NCI-H345 treated with DMSO at 0.1 percent for 48 hours (cell line): ENCODE measurements around the gene POU3F2.
A peak's percentile ranks its signal among the peaks of the same experiment; 100 is the strongest.

Experiments
- DNase-seq: peaks from one replicate; lab custom pipeline; 2025; ENCODE audit not compliant: unreplicated experiment; lab: John Stamatoyannopoulos, UW

The POU3F2 gene

DNA sequence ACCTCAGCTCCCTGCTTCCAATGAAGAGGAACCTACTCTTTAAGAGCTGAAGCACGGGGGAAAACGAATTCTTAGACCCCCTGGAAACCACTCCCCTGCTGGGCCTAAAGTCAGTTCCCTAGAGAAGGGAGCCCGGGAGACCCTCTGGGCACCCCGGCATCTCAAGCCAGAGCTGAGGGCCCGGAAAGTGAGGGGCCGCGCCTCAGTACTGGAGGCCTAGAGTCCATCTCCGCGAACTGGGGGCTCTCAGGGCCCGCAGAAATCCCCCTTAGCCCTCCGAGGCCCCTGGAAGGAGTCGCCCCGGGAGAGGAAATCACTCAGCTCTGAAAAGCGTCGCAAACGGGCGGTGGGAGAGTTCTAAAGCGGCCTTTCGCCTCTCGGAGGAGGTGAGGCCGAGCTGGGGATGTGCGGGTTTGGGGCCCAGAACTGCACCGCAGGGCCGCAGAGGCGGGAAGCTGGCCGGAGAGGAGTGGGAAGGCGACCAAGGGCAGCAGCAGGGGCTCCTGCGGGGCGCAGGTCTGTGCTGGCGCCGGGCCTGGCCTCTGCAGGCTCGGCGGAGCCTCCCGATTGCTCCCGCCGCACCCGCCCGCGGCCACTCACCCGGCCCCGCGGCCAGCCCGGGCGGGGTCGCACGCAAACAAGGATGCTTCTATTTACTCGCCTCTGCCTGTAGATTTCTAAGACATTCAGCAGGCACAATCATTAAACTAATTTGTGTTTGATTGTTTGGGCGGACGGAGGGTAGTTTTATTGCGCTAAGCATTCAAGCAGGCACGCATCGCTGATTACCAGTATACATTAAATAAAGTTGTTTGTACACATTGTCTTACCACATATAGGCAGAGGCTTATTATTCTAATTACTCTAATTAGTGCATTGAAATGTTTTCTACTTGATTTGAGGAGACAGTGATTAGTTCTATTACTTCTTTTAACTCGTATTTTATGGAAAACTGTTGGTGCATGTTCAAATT lies 9.2 kb downstream of the POU3F2 start:
- no peak for DNase-seq

DNA sequence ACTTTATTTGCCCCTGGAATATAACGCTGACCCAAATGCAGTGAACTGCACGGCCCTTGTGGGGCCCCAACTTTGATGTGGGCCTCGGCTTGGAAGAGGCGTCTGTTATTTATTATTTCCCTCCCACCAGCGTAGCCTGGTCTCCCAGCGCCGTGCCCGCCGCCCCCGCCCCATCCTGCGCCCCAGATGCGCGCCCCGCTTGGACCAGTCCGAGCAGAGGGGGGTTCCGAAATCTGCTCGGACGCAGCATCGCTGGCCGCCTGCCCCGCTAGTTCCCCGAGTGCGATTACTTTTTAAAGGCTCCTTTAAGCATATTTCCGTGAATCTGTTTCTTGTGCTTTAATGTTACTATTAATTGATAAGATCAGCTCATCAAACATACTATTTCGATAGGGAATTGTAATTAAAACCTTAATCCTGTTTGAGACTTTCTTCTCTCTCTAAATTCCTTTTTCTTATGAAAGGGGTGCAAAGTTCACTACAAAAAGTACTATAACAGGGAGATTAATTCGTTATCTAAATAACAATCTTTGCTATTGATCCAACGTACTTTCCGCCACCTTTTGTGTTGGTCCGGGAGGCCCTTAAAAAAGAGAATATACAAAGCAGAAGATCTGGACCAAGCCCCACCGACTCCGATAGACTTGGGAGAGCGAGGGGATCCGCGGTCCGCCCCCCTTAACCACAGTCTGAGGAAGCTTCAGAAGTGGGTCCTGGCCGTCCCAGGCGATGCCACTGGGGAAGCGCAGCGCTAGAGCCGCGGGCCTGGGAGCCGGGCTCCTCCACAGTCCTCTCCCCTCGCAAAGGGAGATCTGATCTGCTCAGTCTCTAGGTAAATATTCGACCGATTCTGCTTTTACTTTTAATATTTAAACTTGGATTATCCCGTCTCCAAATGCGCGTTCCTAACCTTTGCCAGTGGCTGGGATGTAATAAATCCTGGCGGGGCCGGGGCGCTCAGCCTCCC lies 10.2 kb downstream of the POU3F2 start:
- peak; percentile 34 for DNase-seq

DNA sequence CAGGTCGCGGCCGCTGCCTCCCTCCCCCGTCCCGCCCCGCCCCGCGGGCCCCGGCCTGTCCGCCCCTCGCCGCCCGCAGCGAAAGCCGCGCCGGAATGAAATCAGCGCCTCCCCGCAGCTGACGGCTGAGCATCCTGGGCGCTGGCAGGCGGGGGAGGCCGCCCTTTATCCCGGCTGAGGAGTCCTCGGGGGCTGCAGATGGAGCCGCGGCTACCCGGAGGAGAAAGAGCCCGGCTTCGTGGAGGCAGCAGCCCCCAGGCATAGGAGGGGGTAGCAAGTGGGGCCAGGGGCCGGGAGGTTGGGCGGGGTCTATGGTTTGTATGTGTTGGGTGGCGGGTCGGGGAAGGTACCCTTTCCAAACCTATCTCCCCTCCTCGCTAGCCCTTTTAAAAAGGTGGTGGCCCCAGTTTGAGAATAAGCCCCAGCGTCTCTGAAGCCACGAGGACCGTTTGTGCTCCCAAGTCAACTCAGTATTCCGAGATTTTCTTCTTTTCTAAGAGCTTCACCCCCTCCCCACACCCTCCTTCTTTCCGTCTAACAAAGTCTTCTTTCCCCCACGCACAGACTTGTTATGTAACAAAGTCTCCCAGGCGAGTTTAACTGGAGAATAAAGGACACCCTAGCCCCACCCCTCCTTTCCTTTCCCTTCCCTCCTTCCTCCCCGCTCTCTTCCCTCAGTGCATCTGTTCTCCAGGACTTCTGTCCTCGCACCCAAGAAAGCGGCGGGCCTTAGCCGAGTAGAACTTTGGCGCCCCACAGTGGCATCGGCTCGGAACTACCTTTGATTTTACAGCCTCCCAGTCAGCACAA lies 11.0 kb downstream of the POU3F2 start:
- peak; percentile 92 for DNase-seq

DNA sequence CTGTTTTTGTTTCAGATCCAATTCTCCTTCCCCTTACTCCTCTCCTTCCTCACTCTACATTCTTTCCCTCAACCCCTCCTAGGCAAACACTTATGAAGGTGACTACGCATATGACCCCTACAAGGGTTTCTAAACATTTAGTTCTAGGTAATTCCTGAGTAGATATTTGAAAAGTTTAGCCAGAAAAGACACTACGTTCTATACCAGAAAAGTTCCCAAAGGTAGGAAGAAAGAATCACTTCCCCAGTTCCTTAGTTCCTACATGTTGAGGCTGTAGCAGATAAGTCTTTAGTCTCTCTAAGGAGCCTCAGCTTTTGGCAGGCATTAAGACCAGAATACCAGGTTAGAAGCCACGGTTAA lies 11.6 kb downstream of the POU3F2 start:
- no peak for DNase-seq

DNA sequence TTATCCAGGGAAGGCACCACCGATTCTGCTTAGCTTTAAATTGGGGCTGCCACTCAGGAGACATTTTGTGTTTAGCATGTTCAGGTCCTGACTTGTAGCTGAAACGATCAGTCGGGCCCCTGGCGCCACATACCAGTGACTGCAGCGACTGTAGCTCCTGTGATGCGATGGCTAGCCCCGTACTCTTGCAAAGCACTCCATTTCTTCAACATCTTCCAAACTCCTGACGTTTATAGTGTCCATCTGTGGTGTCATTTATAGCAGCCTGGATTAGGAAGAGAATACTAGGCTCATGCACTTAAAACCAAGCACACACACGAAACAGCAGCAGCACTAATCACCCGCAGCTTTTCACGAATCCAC lies 13.0 kb downstream of the POU3F2 start:
- no peak for DNase-seq

DNA sequence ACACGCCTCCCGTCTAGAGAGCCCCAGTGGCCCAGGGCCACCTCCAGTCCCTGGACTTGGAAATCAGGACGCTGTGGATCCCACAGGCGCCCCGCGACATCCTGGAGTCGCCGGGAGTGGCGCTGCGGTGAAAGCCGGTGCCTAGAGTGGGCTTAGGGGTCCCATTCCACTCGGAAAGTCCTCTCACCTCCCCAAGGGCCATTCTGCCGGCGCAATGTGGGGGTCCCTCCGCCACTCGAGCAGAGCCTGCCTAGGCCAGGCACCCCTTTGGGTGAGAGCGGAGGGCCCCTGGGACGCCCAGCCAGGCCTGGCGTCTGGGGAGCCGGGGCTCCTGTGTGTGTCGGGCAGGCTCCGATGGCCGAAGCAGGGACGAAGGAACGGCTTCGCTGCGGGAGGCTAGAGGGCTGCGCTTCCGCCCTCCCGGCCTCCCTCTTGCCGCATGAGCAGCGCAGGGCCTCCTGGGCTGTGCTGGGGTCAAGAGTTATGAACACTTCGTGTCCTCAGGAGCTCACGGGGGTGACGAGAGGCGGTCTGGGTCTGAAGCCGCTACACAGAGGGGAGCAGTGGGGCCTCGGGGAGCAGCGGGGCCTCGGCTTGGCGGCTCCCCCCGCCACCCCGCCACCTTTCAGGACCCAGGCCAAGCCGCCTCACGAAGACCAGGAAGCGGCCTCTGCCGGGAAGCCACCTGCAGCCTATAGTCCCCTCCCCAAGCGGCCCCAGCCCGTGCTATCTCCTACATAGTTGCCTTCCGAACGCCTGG lies 13.6 kb downstream of the POU3F2 start:
- DNase-seq: no peak

GRCh38 chr6:98848539-98849242 lies 14.3 kb downstream of the POU3F2 start:
- DNase-seq: no peak

- no peak for DNase-seq
These were observed 30.1 kb downstream of the POU3F2 start for GRCh38 chr6:98864497-98864896.

DNA sequence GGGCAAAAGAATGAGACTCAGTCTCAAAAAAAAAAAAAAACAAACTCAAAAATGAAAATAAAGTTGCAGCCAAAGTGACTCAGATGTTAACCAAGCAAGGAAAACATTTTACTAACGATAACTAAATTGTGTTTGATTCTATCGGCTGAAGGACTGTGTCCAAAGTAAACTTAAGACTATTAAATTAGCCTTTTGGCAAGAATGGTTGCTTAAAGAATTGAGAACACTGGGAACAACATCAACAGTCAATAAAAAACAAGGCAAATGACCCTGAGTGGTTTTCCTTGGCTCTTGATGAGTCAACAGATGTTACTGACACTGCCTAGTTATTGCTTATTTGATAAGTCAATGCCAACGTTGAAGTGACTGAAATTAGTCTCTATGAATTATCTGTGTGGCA lies 36.7 kb downstream of the POU3F2 start:
- no peak for DNase-seq

DNA sequence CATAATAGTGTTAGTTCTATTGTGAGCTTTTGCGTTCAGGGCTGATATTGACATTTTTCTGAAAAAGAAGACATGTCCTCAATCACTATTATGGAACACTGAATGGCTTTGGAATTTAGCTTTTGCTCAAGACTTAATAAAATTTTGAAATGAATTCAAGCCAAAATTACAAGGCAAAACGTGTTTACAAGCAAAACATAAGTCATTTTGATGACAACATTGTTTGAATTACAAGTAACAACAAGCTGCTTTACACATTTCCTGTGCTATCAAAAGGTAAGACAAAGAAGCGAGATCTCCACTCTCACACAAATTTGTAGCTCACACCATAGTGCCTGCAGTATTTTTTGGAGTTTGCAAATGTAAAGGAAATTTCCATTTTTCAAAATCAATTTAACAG lies 37.4 kb downstream of the POU3F2 start:
- DNase-seq: no peak

- no peak for DNase-seq
These were observed 41.0 kb downstream of the POU3F2 start for GRCh38 chr6:98875375-98875774.

DNA sequence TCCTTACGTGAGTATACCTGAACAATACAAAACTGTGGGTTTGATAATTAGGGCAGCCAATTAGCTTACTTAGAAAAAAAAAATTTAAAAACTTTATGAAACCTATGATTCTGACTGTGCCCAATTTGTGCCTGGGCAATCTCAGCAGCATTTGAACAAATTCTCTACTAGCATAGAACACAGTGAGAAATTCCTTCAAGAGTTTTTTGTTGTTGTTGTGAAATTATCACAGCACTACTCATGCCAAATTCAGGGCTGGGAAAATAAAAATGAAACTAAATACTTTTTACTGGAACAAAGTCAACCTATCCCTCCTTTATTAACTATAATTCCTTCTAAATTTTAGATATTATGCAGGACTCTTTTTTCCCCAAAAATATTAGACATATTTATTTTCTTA lies 42.9 kb downstream of the POU3F2 start:
- DNase-seq: no peak

- no peak for DNase-seq
These were observed 46.1 kb downstream of the POU3F2 start for GRCh38 chr6:98880486-98880885.

- no peak for DNase-seq
These were observed 51.0 kb downstream of the POU3F2 start for GRCh38 chr6:98885330-98885729.

DNA sequence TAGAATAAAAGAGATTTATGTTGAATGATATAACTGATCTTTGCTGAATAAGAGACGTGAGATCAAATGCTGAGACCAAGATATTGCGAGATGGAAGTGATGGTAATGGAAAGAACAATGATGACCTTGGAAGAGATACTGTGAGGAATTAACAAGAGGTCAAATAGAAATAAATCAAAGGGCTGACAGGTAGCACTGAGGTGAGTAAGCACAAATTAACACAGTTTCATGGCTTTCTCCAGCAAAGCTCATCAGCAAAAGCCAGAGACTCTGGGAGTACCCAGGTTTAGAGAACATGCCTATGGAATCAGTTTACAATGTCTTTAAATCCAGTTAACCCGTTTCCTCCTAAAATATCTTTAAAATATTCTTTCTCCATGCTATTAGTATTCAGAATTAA lies 53.3 kb downstream of the POU3F2 start:
- no peak for DNase-seq
